Measurements from ENCODE around the gene LSG1. TPM values are rescaled to one million over a fixed set of nuclear protein-coding genes. Genes with fewer than 3 reads are reported as not detected.
A peak's percentile ranks its signal among the peaks of the same experiment; 100 is the strongest.

Gene LSG1
- total and polyA plus RNA-seq, 10 of the 15 experiments (the other 5 are each of a cell fraction or from before 2014, with no cell fraction given) = 14.3 to 75.6 (median 54.4) TPM

- TF ChIP-seq EGR1 (IDR thresholded peaks at IDR 0.05; ENCODE audit: borderline replicate concordance in 1 of 2, low read depth in 2 of 2, low read length in 2 of 2) (peak in 1 of 2 experiments; percentile 35; a peak in 1 of 3 replicates), PAX5 (IDR thresholded peaks at IDR 0.05; ENCODE audit: borderline replicate concordance, low read depth, low read length) (no peak), ATF7 (IDR thresholded peaks at IDR 0.05; ENCODE audit: low read depth) (no peak), ZNF207 (IDR thresholded peaks at IDR 0.05; ENCODE audit: borderline replicate concordance) (0 out of 2 replicates have a peak, but pooled peaks have one; percentile 25)
Observed at GRCh38 chr3:194633349-194634004, 38.5 kb downstream of the LSG1 start, which contains the start of gene TMEM44 (continued).

DNA sequence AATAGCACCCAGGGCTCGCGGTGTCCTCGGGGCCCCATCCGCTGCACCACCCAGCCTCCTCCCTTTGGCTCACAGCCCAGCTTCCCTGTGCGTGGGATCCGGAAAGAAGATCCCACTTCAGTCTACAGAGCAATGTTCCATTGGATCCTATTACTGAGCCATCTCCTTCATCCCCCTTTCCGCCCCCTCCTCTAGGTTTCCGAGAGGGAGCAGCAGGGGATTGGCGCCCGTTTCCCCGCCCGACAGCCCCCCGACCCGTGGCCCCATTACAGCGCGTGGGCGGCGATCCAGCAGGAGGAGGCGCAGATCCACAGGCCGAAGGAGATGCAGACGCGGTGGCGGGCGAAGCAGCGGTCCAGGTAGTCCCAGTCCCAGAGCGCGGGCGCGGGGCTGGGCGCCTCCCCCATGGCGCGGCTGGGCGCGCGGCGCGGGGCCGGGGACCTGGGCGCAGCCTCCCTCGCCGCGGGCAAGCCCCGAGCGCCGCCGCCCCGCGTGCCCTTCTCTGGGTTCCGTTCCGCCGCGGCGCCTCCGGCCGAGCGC is 39.1 kb downstream of the LSG1 start:
- WGBS (ENCODE audit: insufficient coverage, insufficient replicate concordance, low lambda C conversion rate, missing lambda C conversion rate) = 10% methylated on average over 21 of the region's 56 CpGs
- H4K20me1 ChIP-seq (ENCODE audit: control insufficient read depth, insufficient read depth) = no peaks in the 10 kb centered on the region
- no TSS peak for BruUV-seq (replicated peaks)
- FAIRE-seq (peak; percentile 59), DNase-seq (ENCODE audit: low read depth, low spot score) (no peak), ATAC-seq (peak; percentile 78)
- TF ChIP-seq EED (IDR thresholded peaks at IDR 0.05; ENCODE audit: low read depth) = peak; percentile 29; the same call in 1 of the 2 replicates
- TF ChIP-seq PAX5 (IDR thresholded peaks at IDR 0.05; ENCODE audit: borderline replicate concordance, low read depth, low read length) = no peak
- peak overlapping the region; percentile 67 for H3K4me3 ChIP-seq
- intact Hi-C loops (cut with micrococcal nuclease; ENCODE audit: unreplicated experiment) = loop anchor here (1.0 kb wide), 1 partner anchor 161 kb away; no protein-coding TSS in a partner anchor
- peak overlapping the region; percentile 98 for H3K4me2 ChIP-seq (ENCODE audit: control insufficient read depth, insufficient read depth)
- no peaks in the 10 kb centered on the region for H3K27me3 ChIP-seq (replicated peaks in 1 of 2; ENCODE audit: control insufficient read depth in 2 of 2, insufficient read depth in 2 of 2, low read length in 1 of 2)
- POLR2A ChIA-PET = interaction anchor here (1.1 kb wide), 1 partner anchor 13 kb away, joined by 3 read pairs; no protein-coding TSS in a partner anchor
- RAD21 ChIA-PET (ENCODE audit: unreplicated experiment) = interaction anchor here (1.1 kb wide), 1 partner anchor 163 kb away, joined by 3 read pairs; no protein-coding TSS in a partner anchor
- no peaks in the 10 kb centered on the region; the same call in 2 of the 3 replicates for H3K9me3 ChIP-seq (replicated peaks; ENCODE audit: control insufficient read depth, insufficient read depth, low read length)
- no peaks in the 10 kb centered on the region for H3K79me2 ChIP-seq (ENCODE audit: control insufficient read depth, insufficient read depth, low read length)
- no peak overlapping the region for H3K27ac ChIP-seq (ENCODE audit: control insufficient read depth, insufficient read depth)
- H2AFZ ChIP-seq (ENCODE audit: control insufficient read depth, low read depth, low read length) = peak overlapping the region; percentile 85
- CTCF ChIA-PET = interaction anchor here (0.8 to 1.4 kb wide), 3 partner anchors 12 to 38 kb away, joined by 3 to 5 read pairs (median 4); no protein-coding TSS in a partner anchor
- H3K4me1 ChIP-seq (ENCODE audit: control insufficient read depth, insufficient read depth, low read length) = no peaks in the 10 kb centered on the region; the same call in none of the 2 replicates
- SMC1A ChIA-PET (ENCODE audit: uncharacterized antibody, unreplicated experiment) = interaction anchor here (1.2 kb wide), 1 partner anchor 39 kb away, joined by 4 read pairs; the partner anchor contains the start of gene LSG1
- H3K36me3 ChIP-seq (ENCODE audit: control insufficient read depth in 2 of 2, insufficient read depth in 2 of 2, low read length in 1 of 2) = no peaks in the 10 kb centered on the region
- H3K9ac ChIP-seq (ENCODE audit: control insufficient read depth, insufficient read depth, low read length) = peak overlapping the region; percentile 68; the same call in 1 of the 2 replicates
- in situ Hi-C loops (cut with MboI) = no loop called here
